Measurements from ENCODE around the gene KLF9. TPM values are rescaled to one million over a fixed set of nuclear protein-coding genes. Genes with fewer than 3 reads are reported as not detected.

The KLF9 gene
- total RNA-seq, 1 experiment from 2014 or later = 0.26 TPM

GRCh38 chr9:70340572-70340971 lies 73.9 kb downstream of the KLF9 start:
- no peak overlapping the region for H3K56ac ChIP-seq (ENCODE audit: insufficient read length, low read depth, low read length)
- H3K27me3 ChIP-seq (ENCODE audit: insufficient read depth, low read length) = no peaks in the 10 kb centered on the region
- H3K27ac ChIP-seq (ENCODE audit: insufficient read length, low read depth, low read length) = no peak overlapping the region
- H2AK5ac ChIP-seq (ENCODE audit: insufficient read length, low read length) = no peak overlapping the region
- H3T11ph ChIP-seq (ENCODE audit: low read length) = no peak overlapping the region
- no CpG with 5 or more reads among the region's 1 CpG for WGBS (ENCODE audit: extremely low coverage, insufficient read length, low lambda C conversion rate)
- H3K23ac ChIP-seq (ENCODE audit: insufficient read length, low read depth, low read length) = no peak overlapping the region
- no peak overlapping the region for H3K14ac ChIP-seq (ENCODE audit: insufficient read depth, low read length)
- H4K91ac ChIP-seq (ENCODE audit: insufficient read length, low read depth, low read length) = no peak overlapping the region
- no peak overlapping the region for H2BK12ac ChIP-seq (ENCODE audit: insufficient read length, low read depth, low read length)
- no peak overlapping the region for H3K27ac Mint-ChIP-seq
- H3K79me1 ChIP-seq (ENCODE audit: insufficient read depth, low read depth, low read length, poor library complexity, severe bottlenecking) = no peaks in the 10 kb centered on the region
- no peaks in the 10 kb centered on the region for H3K9me3 ChIP-seq (ENCODE audit: control insufficient read depth, low read depth, low read length)
- H3K9ac ChIP-seq (ENCODE audit: extremely low read depth, insufficient read length, low read length) = no peak overlapping the region
- H3K4me3 Mint-ChIP-seq = no peak overlapping the region
- no peak overlapping the region for H3K18ac ChIP-seq (ENCODE audit: insufficient read length, low read depth, low read length)
- no peak overlapping the region for H3K4me2 ChIP-seq (ENCODE audit: insufficient read depth, insufficient read length, low read length)
- peaks cover 0 to 5% of the 10 kb centered on the region in 2 experiments; a peak in 2 of 4 replicates for H3K4me1 Mint-ChIP-seq
- H3K79me2 ChIP-seq (ENCODE audit: insufficient read depth, low read length) = no peaks in the 10 kb centered on the region
- no peak overlapping the region for H2BK5ac ChIP-seq (ENCODE audit: insufficient read length, low read length)
- no peak for DNase-seq
- no peak overlapping the region for H2BK15ac ChIP-seq (ENCODE audit: low read depth, low read length)
- no peak overlapping the region for H4K5ac ChIP-seq (ENCODE audit: insufficient read length, low read depth, low read length)
- TF ChIP-seq CTCF (conservative IDR thresholded peaks at IDR 0.05) = peak; percentile 67
- no peak overlapping the region for H2AFZ ChIP-seq (ENCODE audit: low read length)
- H4K8ac ChIP-seq (replicated peaks; ENCODE audit: insufficient read length, low read depth, low read length) = no peak overlapping the region
- no peak overlapping the region for H2BK120ac ChIP-seq (ENCODE audit: low read depth, low read length, poor library complexity, severe bottlenecking)
- peaks cover 7 to 27% (median 14%) of the 10 kb centered on the region in 3 experiments; a peak in 6 of 7 replicates for H3K36me3 Mint-ChIP-seq (ENCODE audit: insufficient read depth in 1 of 3, low read depth in 3 of 3)
- no peaks in the 10 kb centered on the region for H3K23me2 ChIP-seq (ENCODE audit: insufficient read length, low read depth, low read length, poor library complexity, severe bottlenecking)
- no peaks in the 10 kb centered on the region for H3K9me3 Mint-ChIP-seq
- no peaks in the 10 kb centered on the region for H4K20me1 ChIP-seq (ENCODE audit: control insufficient read depth, insufficient read depth, insufficient read length)
- H3K4ac ChIP-seq (ENCODE audit: low read depth, low read length) = no peak overlapping the region
- no peaks in the 10 kb centered on the region for H3K4me1 ChIP-seq (ENCODE audit: insufficient read depth, low read length)
- no peaks in the 10 kb centered on the region for H3K27me3 Mint-ChIP-seq (ENCODE audit: low read depth)
- no peak overlapping the region for H2BK20ac ChIP-seq (ENCODE audit: low read depth, low read length, poor library complexity, severe bottlenecking)

Other genes starting within 250 kb of the KLF9 start
- gene SMC5, start 155.7 kb downstream of the KLF9 start, total RNA-seq (2021) = 27.6 and 29.6 TPM in 2 replicates

Measured in H9 (cell line).